Thymus (tissue), 14 donors: ENCODE measurements around the gene SLC38A11. TPM values are rescaled to one million over a fixed set of nuclear protein-coding genes. Genes with fewer than 3 reads are reported as not detected.
"Not testable (repeated sequence)": the region's sequence is repeated elsewhere in the genome, so short reads cannot be mapped to it uniquely, and the experiment has no call there.

ENCODE experiments used
- DNase-seq, 9 donors: peaks; one replicate each; pipeline ENCODE4 v3.0.0-alpha.2; 2013; ENCODE audit warnings: low spot score in 9 of 9, low read depth in 6 of 9, missing footprints in 1 of 9
- H3K27ac ChIP-seq, 2 donors: one replicate each; pipeline ENCODE4 v1.5.1; 2013; ENCODE audit warnings: control low read depth in 1 of 2, low read depth in 1 of 2, low read length in 1 of 2, mild to moderate bottlenecking in 1 of 2, moderate library complexity in 1 of 2
- H3K27me3 ChIP-seq, 2 donors: one replicate each; pipeline ENCODE4 v1.5.1; 2013; ENCODE audit warnings: low read length in 1 of 2; ENCODE audit not compliant: control insufficient read depth in 2 of 2, insufficient read depth in 1 of 2
- H3K36me3 ChIP-seq, 2 donors: one replicate each; pipeline ENCODE4 v1.5.1; 2013; ENCODE audit warnings: low read length in 1 of 2, mild to moderate bottlenecking in 1 of 2, moderate library complexity in 1 of 2; ENCODE audit not compliant: control insufficient read depth in 2 of 2, insufficient read depth in 2 of 2
- H3K4me1 ChIP-seq, 2 donors: one replicate each; pipeline ENCODE4 v1.5.1; 2013; ENCODE audit warnings: low read length in 2 of 2; ENCODE audit not compliant: control insufficient read depth in 2 of 2, insufficient read depth in 2 of 2
- H3K4me3 ChIP-seq, 2 donors: one replicate each; pipeline ENCODE4 v1.5.1; 2013; ENCODE audit warnings: low read length in 2 of 2, control low read depth in 1 of 2, mild to moderate bottlenecking in 1 of 2
- H3K9me3 ChIP-seq, 2 donors: one replicate each; pipeline ENCODE4 v1.5.1; 2013; ENCODE audit warnings: low read length in 1 of 2, mild to moderate bottlenecking in 1 of 2; ENCODE audit not compliant: control insufficient read depth in 2 of 2, insufficient read depth in 1 of 2
- WGBS: extraction: QIAGEN DNeasy Blood & Tissue Kit; methylation state at CpG from one replicate; pipeline ENCODE4 v1.1.7; 2013; 5-methylcytosine and 5-hydroxymethylcytosine counted together
- long read RNA-seq, 10 donors: transcript quantifications; one replicate each; lab custom pipeline, GENCODE V29; 2026
- polyA plus RNA-seq: library from polyadenylated mRNA; stranded (reverse); fragments of 200-250 nt; gene quantifications from one replicate; pipeline ENCODE4 v1.2.3, GENCODE V29; 2013
- total RNA-seq: library from RNA; stranded (reverse); fragments of 120-200 nt; gene quantifications from one replicate; pipeline ENCODE4 v1.2.4, GENCODE V29; 2013
- donor health status: healthy.

Gene SLC38A11
- 0.05 TPM for total RNA-seq
- 0.64 TPM for polyA plus RNA-seq
- long read RNA-seq, donor 1, result 0 reads
- long read RNA-seq, donor 2, result 0 reads
- long read RNA-seq, donor 3, result 0 reads
- long read RNA-seq, donor 4, result 0 reads
- long read RNA-seq, donor 5, result 0 reads
- long read RNA-seq, donor 6, result 0 reads
- long read RNA-seq, donor 7, result 0 reads
- long read RNA-seq, donor 8, result 0 reads
- long read RNA-seq, donor 9, result 0 reads
- long read RNA-seq, donor 10, result 0 reads

DNA sequence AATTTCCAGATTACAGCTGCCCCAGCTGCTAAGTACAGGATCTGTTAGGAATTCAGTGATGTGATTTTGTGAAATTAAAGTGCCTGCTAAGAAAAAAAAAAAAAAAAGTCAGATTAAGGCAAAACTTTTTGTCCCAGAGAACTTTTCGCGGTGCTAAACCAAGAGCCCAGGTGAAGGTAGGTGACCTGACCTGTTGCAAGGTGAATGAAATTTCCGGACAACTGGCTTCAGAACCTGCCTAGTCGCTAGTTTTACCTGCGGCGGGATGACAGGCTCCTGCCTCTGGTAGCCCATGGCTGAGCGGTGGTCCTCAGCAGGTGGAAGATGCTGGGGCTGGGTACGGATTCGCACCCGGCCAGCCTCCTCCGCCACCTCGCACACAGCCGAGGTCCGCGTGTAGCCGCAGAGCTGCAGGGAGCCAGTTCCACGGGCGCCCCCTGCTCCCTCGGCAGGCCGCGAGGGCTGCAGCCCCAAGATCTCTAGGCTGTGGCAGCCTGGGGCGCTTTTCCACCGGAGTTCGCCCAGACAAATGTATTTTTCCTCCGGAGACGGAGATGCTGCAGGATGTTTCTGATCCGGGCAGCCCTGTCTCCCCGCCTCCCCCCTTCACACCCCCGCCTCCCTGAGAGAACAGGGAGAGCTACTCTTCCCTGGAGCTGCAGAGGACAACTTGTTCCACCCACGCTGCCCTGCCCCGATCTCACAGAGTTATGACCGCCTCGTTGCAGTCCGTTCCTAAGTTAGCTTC lies at the start of gene SLC38A11:
SLC38A11 (minus strand) TSS at position 572 of the 748 bp plus-strand sequence; CDS start at position 294, 278 bp downstream.
- Histone ChIP-seq H3K9me3 (no peaks in the 10 kb centered on the region), H3K4me1 (no peaks in the 10 kb centered on the region), H3K27ac (no peak within 1 kb of the TSS), H3K36me3 (no peaks in the 10 kb centered on the region), H3K27me3 (peaks cover 0 to 5% of the 10 kb centered on the region in 2 donors), H3K4me3 (no peak within 1 kb of the TSS)
- 35% methylated on average over 34 of the region's 34 CpGs for WGBS
- peak in 3 of 9 donors; percentile 22 to 44 (median 23) for DNase-seq

- H3K4me1 ChIP-seq, result no peaks in the 10 kb centered on the region
These were observed 48.3 kb upstream of the SLC38A11 start for GRCh38 chr2:165003443-165004130.

DNA sequence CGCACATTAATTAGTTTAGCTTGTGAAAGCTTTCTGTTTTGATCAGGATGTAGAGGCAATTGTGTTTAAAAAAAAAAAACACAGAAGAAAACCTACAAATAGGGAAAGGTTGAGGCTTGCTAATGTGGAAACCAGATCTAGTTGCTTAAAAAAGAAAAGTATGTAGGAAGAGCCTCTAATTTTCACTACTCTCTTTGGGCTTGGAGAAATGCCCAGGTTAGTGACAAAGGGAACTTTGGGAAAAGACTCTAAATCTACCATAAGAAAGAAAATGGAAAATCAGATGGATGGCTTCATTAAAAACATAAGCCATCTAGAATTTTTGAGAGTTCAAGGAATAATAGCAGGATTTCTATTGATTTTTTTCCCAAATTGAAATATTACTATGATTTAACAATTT lies 47.3 kb upstream of the SLC38A11 start:
- no peaks in the 10 kb centered on the region for H3K27me3 ChIP-seq
- no peak for DNase-seq
- no peaks in the 10 kb centered on the region for H3K36me3 ChIP-seq
- no peaks in the 10 kb centered on the region for H3K4me1 ChIP-seq
- no peak overlapping the region for H3K4me3 ChIP-seq
- H3K27ac ChIP-seq, result no peak overlapping the region
- 93% methylated on average over 1 of the region's 1 CpG for WGBS
- no peaks in the 10 kb centered on the region for H3K9me3 ChIP-seq

More at GRCh38 chr2:165003443-165004130, 48.3 kb upstream of the SLC38A11 start:
- no peak overlapping the region for H3K4me3 ChIP-seq
- no peak for DNase-seq
- H3K27ac ChIP-seq, result no peak overlapping the region
- no peaks in the 10 kb centered on the region for H3K27me3 ChIP-seq
- no peaks in the 10 kb centered on the region for H3K36me3 ChIP-seq
- H3K9me3 ChIP-seq, result no peaks in the 10 kb centered on the region
- WGBS, result 97% methylated on average over 24 of the region's 24 CpGs

DNA sequence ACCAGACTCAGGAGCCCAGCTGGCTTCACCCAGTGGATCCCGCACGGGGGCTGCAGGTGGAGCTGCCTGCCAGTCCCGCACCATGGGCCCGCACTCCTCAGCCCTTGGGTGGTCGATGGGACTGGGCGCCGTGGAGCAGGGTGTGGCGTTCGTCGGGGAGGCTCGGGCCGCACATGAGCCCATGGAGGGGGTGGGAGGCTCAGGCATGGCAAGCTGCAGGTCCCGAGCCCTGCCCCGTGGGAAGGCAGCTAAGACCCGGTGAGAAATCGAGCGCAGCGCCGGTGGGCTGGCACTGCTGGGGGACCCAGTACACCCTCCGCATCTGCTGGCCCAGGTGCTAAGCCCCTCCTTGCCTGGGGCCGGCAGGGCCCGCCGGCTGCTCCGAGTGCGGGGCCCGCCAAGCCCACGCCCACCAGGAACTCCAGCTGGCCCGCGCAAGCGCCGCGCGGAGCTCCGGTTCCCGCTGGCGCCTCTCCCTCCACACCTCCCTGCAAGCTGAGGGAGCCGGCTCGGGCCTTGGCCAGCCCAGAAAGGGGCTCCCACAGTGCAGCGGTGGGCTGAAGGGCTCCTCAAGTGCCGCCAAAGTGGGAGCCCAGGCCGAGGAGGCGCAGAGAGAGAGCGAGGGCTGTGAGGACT lies 39.5 kb upstream of the SLC38A11 start:
- WGBS, result 97% methylated on average over 43 of the region's 43 CpGs
- not testable (repeated sequence) for DNase-seq, H3K9me3 ChIP-seq, H3K36me3 ChIP-seq, H3K4me1 ChIP-seq, H3K4me3 ChIP-seq, H3K27me3 ChIP-seq, H3K27ac ChIP-seq

- no peaks in the 10 kb centered on the region for H3K36me3 ChIP-seq
These were observed 38.1 kb upstream of the SLC38A11 start for GRCh38 chr2:164993287-164994016.

DNA sequence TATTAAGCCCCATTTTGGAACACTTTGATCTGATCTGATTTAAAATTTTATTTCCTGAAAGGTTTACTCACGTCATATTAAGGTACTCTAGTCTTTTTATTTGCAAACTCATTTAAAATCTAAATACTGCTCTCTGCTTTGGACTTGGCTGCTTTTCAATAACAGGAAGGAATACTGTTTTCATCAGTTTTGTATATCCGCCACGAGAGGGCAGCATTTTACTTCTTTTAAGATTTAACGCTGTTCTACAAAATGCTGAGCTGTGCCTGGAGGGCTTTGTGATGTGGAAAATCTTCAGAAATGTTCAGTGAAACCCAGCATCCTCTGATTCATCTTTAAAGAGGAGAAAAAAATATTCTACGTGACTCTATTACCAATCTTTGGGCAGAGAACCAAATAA lies 37.5 kb upstream of the SLC38A11 start:
- H3K27ac ChIP-seq, result no peak overlapping the region

More at GRCh38 chr2:164993287-164994016, 38.1 kb upstream of the SLC38A11 start:
- H3K4me3 ChIP-seq, result no peak overlapping the region
- no peaks in the 10 kb centered on the region for H3K9me3 ChIP-seq
- no peak for DNase-seq
- H3K27ac ChIP-seq, result no peak overlapping the region
- H3K4me1 ChIP-seq, result peaks cover 0 to 8% of the 10 kb centered on the region in 2 donors
- 93% methylated on average over 19 of the region's 19 CpGs for WGBS
- no peaks in the 10 kb centered on the region for H3K27me3 ChIP-seq

GRCh38 chr2:164992093-164992454 lies 36.7 kb upstream of the SLC38A11 start:
- H3K9me3 ChIP-seq, H3K36me3 ChIP-seq, H3K27me3 ChIP-seq, H3K4me3 ChIP-seq, H3K4me1 ChIP-seq: not testable (repeated sequence)
- peak overlapping the region in 1 of 2 donors; percentile 55 for H3K27ac ChIP-seq
- DNase-seq, result peak in 1 of 9 donors; percentile 10

More for the DNA sequence above, 37.5 kb upstream of the SLC38A11 start:
- under 1% methylated on average over 5 of the region's 5 CpGs for WGBS
- Histone ChIP-seq H3K36me3 (no peaks in the 10 kb centered on the region), H3K4me3 (no peak overlapping the region), H3K4me1 (peaks cover 0 to 8% of the 10 kb centered on the region in 2 donors), H3K27me3 (no peaks in the 10 kb centered on the region), H3K9me3 (no peaks in the 10 kb centered on the region)
- DNase-seq, result peak; percentile 44 to 89 (median 73)

- not testable (repeated sequence) for H3K27me3 ChIP-seq, H3K4me1 ChIP-seq, H3K9me3 ChIP-seq, H3K36me3 ChIP-seq, H3K27ac ChIP-seq, H3K4me3 ChIP-seq
- peak in 2 of 9 donors; percentile 8 to 27 for DNase-seq
These were observed 36.2 kb upstream of the SLC38A11 start for GRCh38 chr2:164991361-164992092.
